Lung (tissue), 12 donors: ENCODE measurements around the gene GSE1. TPM values are rescaled to one million over a fixed set of nuclear protein-coding genes. Genes with fewer than 3 reads are reported as not detected.

Source experiments
- ATAC-seq: fragments of 200-7000 bp; cut with Tn5 transposase; one replicate; pipeline ENCODE4 v1.9.1; 2020; ENCODE audit warnings: moderate number of reproducible peaks; ENCODE audit not compliant: insufficient read depth, low FRiP score
- DNase-seq, 3 donors: peaks; one replicate each; pipeline ENCODE4 v3.0.0-alpha.2; 2013 to 2017
- H3K27ac ChIP-seq, 2 donors: one replicate each; pipeline ENCODE4 v1.5.1; 2013; ENCODE audit warnings: mild to moderate bottlenecking in 2 of 2, moderate library complexity in 2 of 2, control low read depth in 1 of 2, inconsistent platforms in 1 of 2, low read depth in 1 of 2, low read length in 1 of 2
- H3K27me3 ChIP-seq, 3 donors: one replicate each; pipeline ENCODE4 v1.5.1; 2013; ENCODE audit warnings: low read length in 2 of 3; ENCODE audit not compliant: control insufficient read depth in 3 of 3, insufficient read depth in 3 of 3
- H3K36me3 ChIP-seq, 4 donors: one replicate each; pipeline ENCODE4 v1.5.1; 2013; ENCODE audit warnings: low read length in 4 of 4, mild to moderate bottlenecking in 1 of 4, moderate library complexity in 1 of 4; ENCODE audit not compliant: control insufficient read depth in 4 of 4, insufficient read depth in 4 of 4
- H3K4me1 ChIP-seq, 5 donors: one replicate each; pipeline ENCODE4 v1.5.1; 2013; ENCODE audit warnings: low read length in 5 of 5, mild to moderate bottlenecking in 2 of 5, moderate library complexity in 1 of 5; ENCODE audit not compliant: control insufficient read depth in 5 of 5, insufficient read depth in 5 of 5
- H3K4me3 ChIP-seq: one replicate; pipeline ENCODE4 v1.5.1; 2013; ENCODE audit warnings: mild to moderate bottlenecking, control low read depth, moderate library complexity
- H3K9ac ChIP-seq, 2 donors: one replicate each; pipeline ENCODE4 v1.5.1; 2013; ENCODE audit warnings: low read length in 2 of 2, control low read depth in 1 of 2; ENCODE audit not compliant: insufficient read depth in 1 of 2
- H3K9me3 ChIP-seq, 4 donors: one replicate each; pipeline ENCODE4 v1.5.1; 2013; ENCODE audit warnings: low read length in 3 of 4, mild to moderate bottlenecking in 1 of 4, moderate library complexity in 1 of 4; ENCODE audit not compliant: control insufficient read depth in 4 of 4, insufficient read depth in 3 of 4
- CTCF ChIP-seq: IDR thresholded peaks from 2 replicates; pipeline ENCODE4 v1.5.1; 2012; ENCODE audit warnings: mild to moderate bottlenecking; ENCODE audit errors: control extremely low read depth, extremely low read depth
- WGBS, 2 donors: extraction: QIAGEN DNeasy Blood & Tissue Kit; methylation state at CpG; one replicate each; pipeline ENCODE4 v1.1.7; 2013; 5-methylcytosine and 5-hydroxymethylcytosine counted together
- polyA plus RNA-seq, 2 donors: library from polyadenylated mRNA; stranded (reverse); fragments of 200-250 nt; gene quantifications; one replicate each; pipeline ENCODE4 v1.2.1, GENCODE V29; 2013
- total RNA-seq, 2 donors: library from RNA; depleted of rRNA in 1 of 2; stranded (reverse); fragments of >200 nt in 1 of 2; gene quantifications; one replicate each; pipeline ENCODE4 v1.2.1, GENCODE V29; 2014 to 2021
- donor health status: control.
- donor health status: control.
- donor health status: Bipolar disorder and iron deficiency.
- donor health status: healthy.
- donor health status: DM: yes; HTN: yes; CAD: no.

The GSE1 gene
- total and polyA plus RNA-seq, 4 donors: 21.3 to 122 (median 74.7) TPM

- no peak for TF ChIP-seq CTCF
- H3K4me1 ChIP-seq: no peaks in the 10 kb centered on the region
- H3K27me3 ChIP-seq: no peaks in the 10 kb centered on the region
- H3K4me3 ChIP-seq: no peak overlapping the region
- DNase-seq: no peak
- WGBS, 2 donors: 94 to 95% methylated on average over 9 of the region's 9 CpGs
- peaks cover 26 to 80% (median 76%) of the 10 kb centered on the region in 4 donors for H3K36me3 ChIP-seq
- H3K27ac ChIP-seq: no peak overlapping the region
- H3K9me3 ChIP-seq: no peaks in the 10 kb centered on the region
- no peak overlapping the region for H3K9ac ChIP-seq
- ATAC-seq: no peak
Observed at GRCh38 chr16:85667261-85667660, 54.1 kb downstream of the GSE1 start.

DNA sequence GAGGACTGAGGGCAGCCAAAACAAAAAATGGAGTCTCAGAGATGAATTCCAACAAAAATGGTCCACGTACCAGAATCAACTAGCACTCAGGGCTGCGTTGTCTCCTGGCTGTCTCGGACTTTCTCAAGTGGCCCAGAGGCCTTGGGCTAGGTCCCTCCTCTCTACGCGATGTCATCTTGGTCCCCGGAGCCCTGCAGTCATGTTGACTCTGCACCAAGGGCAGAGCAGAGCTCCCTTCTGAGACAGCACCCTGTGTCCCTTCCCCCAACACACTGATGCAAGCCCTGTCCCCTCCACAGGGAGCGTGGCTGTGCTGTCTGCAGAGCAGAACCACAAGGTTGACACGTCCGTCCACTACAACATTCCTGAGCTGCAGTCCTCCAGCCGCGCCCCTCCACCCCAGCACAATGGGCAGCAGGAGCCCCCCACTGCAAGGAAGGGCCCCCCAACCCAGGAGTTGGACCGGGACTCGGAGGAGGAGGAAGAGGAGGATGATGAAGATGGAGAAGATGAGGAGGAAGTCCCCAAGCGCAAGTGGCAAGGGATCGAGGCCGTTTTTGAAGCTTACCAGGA is 54.8 kb downstream of the GSE1 start:
- no peak for DNase-seq
- Histone ChIP-seq H3K9me3 (no peaks in the 10 kb centered on the region), H3K27me3 (no peaks in the 10 kb centered on the region), H3K4me1 (no peaks in the 10 kb centered on the region), H3K9ac (no peak overlapping the region), H3K4me3 (no peak overlapping the region), H3K36me3 (peaks cover 28 to 79% (median 73%) of the 10 kb centered on the region in 4 donors), H3K27ac (no peak overlapping the region)
- TF ChIP-seq CTCF: no peak
- 87 to 88% methylated on average over 16 of the region's 16 CpGs for WGBS, 2 donors
- ATAC-seq: no peak

GRCh38 chr16:85668676-85669424 is 55.7 kb downstream of the GSE1 start:
- DNase-seq (no peak), ATAC-seq (no peak)
- Histone ChIP-seq H3K4me1 (peaks cover 0 to 4% (median 2%) of the 10 kb centered on the region in 5 donors), H3K4me3 (no peak overlapping the region), H3K9ac (no peak overlapping the region), H3K27me3 (no peaks in the 10 kb centered on the region), H3K36me3 (peaks cover 26 to 73% (median 66%) of the 10 kb centered on the region in 4 donors), H3K9me3 (no peaks in the 10 kb centered on the region), H3K27ac (no peak overlapping the region)
- 93 to 96% methylated on average over 10 of the region's 10 CpGs for WGBS, 2 donors
- no peak for TF ChIP-seq CTCF
